Effector CD4-positive, alpha-beta T cell (primary cell): ENCODE data around the gene ERVK3-1.
"Not testable (repeated sequence)": the region's sequence is repeated elsewhere in the genome, so short reads cannot be mapped to it uniquely, and the experiment has no call there.

Experiments
- DNase-seq: peaks from one replicate; pipeline ENCODE4 v3.0.0-alpha.2; 2020

The ERVK3-1 gene

GRCh38 chr19:58305932-58306323 lies 751 bp downstream of the ERVK3-1 start:
- DNase-seq: no peak

GRCh38 chr19:58307736-58308135 lies 2.6 kb downstream of the ERVK3-1 start:
- DNase-seq: no peak

GRCh38 chr19:58310685-58311084 lies 5.5 kb downstream of the ERVK3-1 start:
- not testable (repeated sequence) for DNase-seq

- DNase-seq: no peak
Measured at GRCh38 chr19:58311345-58311865, 6.2 kb downstream of the ERVK3-1 start.

- DNase-seq: no peak
Measured at GRCh38 chr19:58315580-58315979, 10.4 kb downstream of the ERVK3-1 start.

GRCh38 chr19:58317476-58318072 lies 12.4 kb downstream of the ERVK3-1 start:
- DNase-seq: no peak

- no peak for DNase-seq
Measured at GRCh38 chr19:58318297-58318696, 13.1 kb downstream of the ERVK3-1 start.

GRCh38 chr19:58319241-58319640 lies 14.1 kb downstream of the ERVK3-1 start:
- DNase-seq: no peak

GRCh38 chr19:58325311-58326022 lies 20.3 kb downstream of the ERVK3-1 start:
- no peak for DNase-seq

GRCh38 chr19:58326501-58326913 lies 21.3 kb downstream of the ERVK3-1 start:
- DNase-seq: no peak

GRCh38 chr19:58326914-58327726 lies 21.9 kb downstream of the ERVK3-1 start, which contains the start of gene ZSCAN22:
Gene ZSCAN22 (plus strand): TSS chr19:58326994. CDS start chr19:58334803, 7,809 bp downstream.
- DNase-seq: peak; percentile 91

- DNase-seq: no peak
Measured at GRCh38 chr19:58328999-58329398, 23.8 kb downstream of the ERVK3-1 start.

- no peak for DNase-seq
Measured at GRCh38 chr19:58330458-58330857, 25.3 kb downstream of the ERVK3-1 start.

GRCh38 chr19:58332697-58333096 lies 27.5 kb downstream of the ERVK3-1 start:
- DNase-seq: no peak

GRCh38 chr19:58334691-58335249 lies 29.6 kb downstream of the ERVK3-1 start:
- no peak for DNase-seq

- DNase-seq: no peak
Measured at GRCh38 chr19:58335630-58336029, 30.5 kb downstream of the ERVK3-1 start.

GRCh38 chr19:58336216-58336615 lies 31.0 kb downstream of the ERVK3-1 start:
- DNase-seq: no peak

GRCh38 chr19:58336820-58337219 lies 31.6 kb downstream of the ERVK3-1 start:
- no peak for DNase-seq

- DNase-seq: no peak
Measured at GRCh38 chr19:58338336-58338735, 33.2 kb downstream of the ERVK3-1 start.

- DNase-seq: no peak
Measured at GRCh38 chr19:58338825-58339558, 33.8 kb downstream of the ERVK3-1 start.

GRCh38 chr19:58345558-58345957 lies 40.4 kb downstream of the ERVK3-1 start:
- DNase-seq: no peak
